HepG2 (cell line): Measurements from ENCODE around the gene KIF6. TPM values are rescaled to one million over a fixed set of nuclear protein-coding genes. Genes with fewer than 3 reads are reported as not detected.

Experiments
- HNRNPLL ChIP-seq: fragments of 200-400 bp; formaldehyde crosslinking; IDR thresholded peaks from 2 replicates; pipeline ENCODE4 v1.6.1; 2017; ENCODE audit warnings: mild to moderate bottlenecking, low read depth, low read length; ENCODE audit not compliant: poor library complexity, severe bottlenecking
- MTA1 ChIP-seq: sonication (generic); formaldehyde crosslinking; IDR thresholded peaks from 2 replicates; pipeline ENCODE4 v1.4.0; 2020; ENCODE audit warnings: missing genetic modification reagents, mild to moderate bottlenecking, borderline replicate concordance
- RELA ChIP-seq: sonication (generic); formaldehyde crosslinking; IDR thresholded peaks from 2 replicates; pipeline ENCODE4 v1.4.0; 2020; ENCODE audit warnings: missing genetic modification reagents
- ZFY ChIP-seq: sonication (generic); formaldehyde crosslinking; IDR thresholded peaks from 2 replicates; pipeline ENCODE4 v1.4.0; 2020; ENCODE audit warnings: missing genetic modification reagents
- ZNF101 ChIP-seq: sonication (generic); formaldehyde crosslinking; IDR thresholded peaks from 2 replicates; pipeline ENCODE4 v1.4.0; 2020; ENCODE audit warnings: mild to moderate bottlenecking, low read depth, missing genetic modification reagents, borderline replicate concordance
- ZNF333 ChIP-seq: sonication (generic); formaldehyde crosslinking; IDR thresholded peaks from 2 replicates; pipeline ENCODE4 v1.4.0; 2020; ENCODE audit warnings: mild to moderate bottlenecking, missing genetic modification reagents, borderline replicate concordance
- polyA plus RNA-seq, 8 experiments: library from polyadenylated mRNA; depleted of rRNA in 3 of 8; stranded (reverse) in 7 of 8; unstranded in 1 of 8; fragments of >200 nt; fragmentation: Illumina TruSeq in 4 of 8; extraction: Trizol in 4 of 8; gene quantifications; 2 replicates each; pipeline versions ENCODE4 v1.2.1 to v1.2.3, GENCODE V29; 2011 to 2016; ENCODE audit warnings: low read depth in 4 of 8, missing spikeins in 1 of 8, mixed read lengths in 1 of 8; ENCODE audit not compliant: insufficient read depth in 1 of 8
- total RNA-seq, 5 experiments: library from RNA; depleted of rRNA; stranded (reverse); fragments of >200 nt; fragmentation: Illumina TruSeq; extraction: Trizol; gene quantifications; 2 replicates each; pipeline ENCODE4 v1.2.3, GENCODE V29; 2016; ENCODE audit warnings: low read depth in 1 of 5
- TF ChIP-seq, protein P1 (sequence below): sonication (generic); formaldehyde crosslinking; IDR thresholded peaks from 2 replicates; pipeline ENCODE4 v1.4.0; 2020; ENCODE audit warnings: missing genetic modification reagents, borderline replicate concordance
- TF ChIP-seq, protein P2 (sequence below): sonication (generic); formaldehyde crosslinking; IDR thresholded peaks from 2 replicates; pipeline ENCODE4 v1.4.0; 2020; ENCODE audit warnings: missing genetic modification reagents

Gene KIF6
- total and polyA plus RNA-seq, 2 of the 13 experiments (the other 11 are each of a cell fraction or from before 2014, with no cell fraction given): 0.04 to 0.27 TPM

GRCh38 chr6:39476151-39476550, 249.1 kb downstream of the KIF6 start (continued):
- TF ChIP-seq, protein P1, sequence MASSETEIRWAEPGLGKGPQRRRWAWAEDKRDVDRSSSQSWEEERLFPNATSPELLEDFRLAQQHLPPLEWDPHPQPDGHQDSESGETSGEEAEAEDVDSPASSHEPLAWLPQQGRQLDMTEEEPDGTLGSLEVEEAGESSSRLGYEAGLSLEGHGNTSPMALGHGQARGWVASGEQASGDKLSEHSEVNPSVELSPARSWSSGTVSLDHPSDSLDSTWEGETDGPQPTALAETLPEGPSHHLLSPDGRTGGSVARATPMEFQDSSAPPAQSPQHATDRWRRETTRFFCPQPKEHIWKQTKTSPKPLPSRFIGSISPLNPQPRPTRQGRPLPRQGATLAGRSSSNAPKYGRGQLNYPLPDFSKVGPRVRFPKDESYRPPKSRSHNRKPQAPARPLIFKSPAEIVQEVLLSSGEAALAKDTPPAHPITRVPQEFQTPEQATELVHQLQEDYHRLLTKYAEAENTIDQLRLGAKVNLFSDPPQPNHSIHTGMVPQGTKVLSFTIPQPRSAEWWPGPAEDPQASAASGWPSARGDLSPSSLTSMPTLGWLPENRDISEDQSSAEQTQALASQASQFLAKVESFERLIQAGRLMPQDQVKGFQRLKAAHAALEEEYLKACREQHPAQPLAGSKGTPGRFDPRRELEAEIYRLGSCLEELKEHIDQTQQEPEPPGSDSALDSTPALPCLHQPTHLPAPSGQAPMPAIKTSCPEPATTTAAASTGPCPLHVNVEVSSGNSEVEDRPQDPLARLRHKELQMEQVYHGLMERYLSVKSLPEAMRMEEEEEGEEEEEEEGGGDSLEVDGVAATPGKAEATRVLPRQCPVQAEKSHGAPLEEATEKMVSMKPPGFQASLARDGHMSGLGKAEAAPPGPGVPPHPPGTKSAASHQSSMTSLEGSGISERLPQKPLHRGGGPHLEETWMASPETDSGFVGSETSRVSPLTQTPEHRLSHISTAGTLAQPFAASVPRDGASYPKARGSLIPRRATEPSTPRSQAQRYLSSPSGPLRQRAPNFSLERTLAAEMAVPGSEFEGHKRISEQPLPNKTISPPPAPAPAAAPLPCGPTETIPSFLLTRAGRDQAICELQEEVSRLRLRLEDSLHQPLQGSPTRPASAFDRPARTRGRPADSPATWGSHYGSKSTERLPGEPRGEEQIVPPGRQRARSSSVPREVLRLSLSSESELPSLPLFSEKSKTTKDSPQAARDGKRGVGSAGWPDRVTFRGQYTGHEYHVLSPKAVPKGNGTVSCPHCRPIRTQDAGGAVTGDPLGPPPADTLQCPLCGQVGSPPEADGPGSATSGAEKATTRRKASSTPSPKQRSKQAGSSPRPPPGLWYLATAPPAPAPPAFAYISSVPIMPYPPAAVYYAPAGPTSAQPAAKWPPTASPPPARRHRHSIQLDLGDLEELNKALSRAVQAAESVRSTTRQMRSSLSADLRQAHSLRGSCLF (CRISPR knock-in tag): no peak
- TF ChIP-seq ZFY (no peak), HNRNPLL (no peak), RELA (CRISPR knock-in tag) (no peak), ZNF333 (no peak), ZNF101 (no peak), MTA1 (CRISPR knock-in tag) (no peak)
- TF ChIP-seq, protein P2, sequence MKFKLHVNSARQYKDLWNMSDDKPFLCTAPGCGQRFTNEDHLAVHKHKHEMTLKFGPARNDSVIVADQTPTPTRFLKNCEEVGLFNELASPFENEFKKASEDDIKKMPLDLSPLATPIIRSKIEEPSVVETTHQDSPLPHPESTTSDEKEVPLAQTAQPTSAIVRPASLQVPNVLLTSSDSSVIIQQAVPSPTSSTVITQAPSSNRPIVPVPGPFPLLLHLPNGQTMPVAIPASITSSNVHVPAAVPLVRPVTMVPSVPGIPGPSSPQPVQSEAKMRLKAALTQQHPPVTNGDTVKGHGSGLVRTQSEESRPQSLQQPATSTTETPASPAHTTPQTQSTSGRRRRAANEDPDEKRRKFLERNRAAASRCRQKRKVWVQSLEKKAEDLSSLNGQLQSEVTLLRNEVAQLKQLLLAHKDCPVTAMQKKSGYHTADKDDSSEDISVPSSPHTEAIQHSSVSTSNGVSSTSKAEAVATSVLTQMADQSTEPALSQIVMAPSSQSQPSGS (CRISPR knock-in tag): no peak
